Heart right ventricle (tissue), 16 donors: ENCODE results near the gene CTDSPL. TPM values are rescaled to one million over a fixed set of nuclear protein-coding genes. Genes with fewer than 3 reads are reported as not detected.

Source experiments
- ATAC-seq, 8 donors: fragments of 200-7000 bp; cut with Tn5 transposase; one replicate each; pipeline ENCODE4 v1.9.1; 2020; ENCODE audit warnings: mild to moderate bottlenecking in 8 of 8, moderate library complexity in 8 of 8, moderate number of reproducible peaks in 1 of 8
- DNase-seq, 2 donors: peaks; one replicate each; pipeline ENCODE4 v3.0.0-alpha.2; 2020
- H3K27ac ChIP-seq, 10 donors: fragments of 200-600 bp; sonication (generic) in 2 of 10; one replicate each; pipeline versions ENCODE4 v1.5.0 to v1.8.0; 2020 to 2022; ENCODE audit warnings: mild to moderate bottlenecking in 3 of 10
- H3K27me3 ChIP-seq, 7 donors: fragments of 200-600 bp; one replicate each; pipeline ENCODE4 v1.8.0; 2021 to 2022; ENCODE audit warnings: mild to moderate bottlenecking in 2 of 7
- H3K36me3 ChIP-seq, 9 donors: fragments of 200-600 bp; sonication (generic) in 1 of 9; one replicate each; pipeline versions ENCODE4 v1.5.0 to v1.8.0; 2020 to 2022; ENCODE audit warnings: mild to moderate bottlenecking in 2 of 9
- H3K4me1 ChIP-seq, 9 donors: fragments of 200-600 bp; sonication (generic) in 1 of 9; one replicate each; pipeline versions ENCODE4 v1.5.0 to v1.8.0; 2020 to 2022; ENCODE audit warnings: mild to moderate bottlenecking in 4 of 9
- H3K4me3 ChIP-seq, 10 donors: fragments of 200-600 bp; sonication (generic) in 2 of 10; one replicate each; pipeline versions ENCODE4 v1.5.0 to v1.8.0; 2020 to 2022; ENCODE audit warnings: mild to moderate bottlenecking in 7 of 10, moderate library complexity in 2 of 10
- H3K9me3 ChIP-seq, 11 donors: fragments of 200-600 bp in 10 of 11; sonication (generic) in 2 of 11; one replicate each; pipeline versions ENCODE4 v1.5.0 to v1.8.0; 2013 to 2022; ENCODE audit warnings: mild to moderate bottlenecking in 2 of 11, control low read depth in 1 of 11, moderate library complexity in 1 of 11
- WGBS, 2 donors: extraction: QIAGEN DNeasy Blood & Tissue Kit; methylation state at CpG; one replicate each; pipeline ENCODE4 v1.1.7; 2013; ENCODE audit warnings: inconsistent platforms in 1 of 2; 5-methylcytosine and 5-hydroxymethylcytosine counted together
- intact Hi-C, 10 donors: fragments of 100-400 bp; cut with DNase I; formaldehyde crosslinking; loops; one replicate each; pipeline versions ENCODE4 v1.11.1 to v1.14.2; 2022
- polyA plus RNA-seq, 2 donors: library from polyadenylated mRNA; stranded (reverse); fragments of 200-250 nt; gene quantifications; one replicate each; pipeline ENCODE4 v1.2.3, GENCODE V29; 2013
- total RNA-seq, 10 donors: library from RNA; stranded (reverse); fragmentation: NEBNext Ultra II Directional in 3 of 10; extraction: Animal tissue kit (Norgen Biotek cat#: 25700) in 3 of 10; gene quantifications; one replicate each; pipeline versions ENCODE4 v1.2.1 to v1.2.4, GENCODE V29; 2021 to 2023
- TF ChIP-seq, protein P1 (sequence below), 9 donors: fragments of 200-600 bp; sonication (generic) in 2 of 9; IDR thresholded peaks; one replicate each; pipeline versions ENCODE4 v1.5.0 to v1.8.0; 2021 to 2022; ENCODE audit warnings: antibody characterized with exemption in 9 of 9, mild to moderate bottlenecking in 5 of 9, moderate library complexity in 1 of 9
- donor health status: Arrhythmogenic right ventricular cardiomyopathy.
- donor health status: ischemic (EF 13 %, LVEDD 7.1; RV severe dilation, severe dysfunction).
- donor health status: healthy with polysubstance abuse.
- donor health status: DM: no; HTN: yes; CAD: no.
- donor health status: DM: no; HTN: no; CAD: no.
- donor health status: ischemic (EF 25% LVEDD 6.9; RV normal size, moderate dysfunction).
- donor health status: ischemic (EF 25% LVEDD 5.7; RV mildly dilated, moderate dysfunction).
- donor health status: healthy.
- donor health status: DM: yes; HTN: yes; CAD: no.
- donor health status: Ischemic cardiomyopathy.
- donor health status: ischemic (EF 35%, LVEDD 5.7; RV mildly dilated, moderate dysfunction).
- donor health status: nonischemic (EF 11% LVEDD 7.7; RV severe dilation, severe dysfunction).
- donor health status: DM: yes; HTN: yes; CAD: no.
- donor health status: PGD.
- donor health status: ischemic (EF 29% LVEDD 5.4; RV normal size, mild dysfunction).
- donor health status: nonischemic (EF 23%, LVEDD 6.1; RV moderate dilation, normal function).

The CTDSPL gene
- total and polyA plus RNA-seq, 12 donors = 5.4 to 51.5 (median 41.2) TPM

DNA sequence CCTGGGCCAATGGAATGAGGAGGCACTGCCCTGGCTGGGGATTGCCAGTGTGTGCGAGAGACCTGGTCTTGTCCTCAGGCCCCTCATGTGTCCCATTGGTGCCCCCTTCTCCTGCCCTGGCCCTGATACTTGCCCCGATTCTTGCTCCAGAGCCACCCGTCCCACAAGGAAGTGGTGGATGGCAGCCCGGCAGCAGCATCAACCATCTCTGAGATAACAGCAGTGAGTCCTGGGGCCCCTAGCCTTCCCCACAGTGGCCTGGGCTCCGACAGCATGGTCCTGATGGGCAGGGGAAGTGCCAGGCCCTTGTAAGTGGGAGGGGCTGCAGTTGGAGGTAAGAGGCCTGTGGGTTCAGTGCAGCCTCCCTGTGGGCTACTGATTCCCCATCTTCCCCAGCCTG lies 144.4 kb downstream of the CTDSPL start:
- Histone ChIP-seq H3K36me3 (peaks cover 0 to 69% (median 8%) of the 10 kb centered on the region in 9 donors), H3K27ac (peak overlapping the region in 8 of 10 donors; percentile 34 to 83 (median 58)), H3K27me3 (no peaks in the 10 kb centered on the region), H3K9me3 (no peaks in the 10 kb centered on the region), H3K4me3 (peak overlapping the region in 2 of 10 donors; percentile 38 to 51), H3K4me1 (peaks cover 0 to 24% (median 6%) of the 10 kb centered on the region in 9 donors)
- intact Hi-C loops = loop anchor here in 3 of 10 donors (10.0 kb wide), 3 partner anchors 469 to 649 kb away; no protein-coding TSS in a partner anchor
- no peak for DNase-seq
- no peak for ATAC-seq
- TF ChIP-seq, protein P1, sequence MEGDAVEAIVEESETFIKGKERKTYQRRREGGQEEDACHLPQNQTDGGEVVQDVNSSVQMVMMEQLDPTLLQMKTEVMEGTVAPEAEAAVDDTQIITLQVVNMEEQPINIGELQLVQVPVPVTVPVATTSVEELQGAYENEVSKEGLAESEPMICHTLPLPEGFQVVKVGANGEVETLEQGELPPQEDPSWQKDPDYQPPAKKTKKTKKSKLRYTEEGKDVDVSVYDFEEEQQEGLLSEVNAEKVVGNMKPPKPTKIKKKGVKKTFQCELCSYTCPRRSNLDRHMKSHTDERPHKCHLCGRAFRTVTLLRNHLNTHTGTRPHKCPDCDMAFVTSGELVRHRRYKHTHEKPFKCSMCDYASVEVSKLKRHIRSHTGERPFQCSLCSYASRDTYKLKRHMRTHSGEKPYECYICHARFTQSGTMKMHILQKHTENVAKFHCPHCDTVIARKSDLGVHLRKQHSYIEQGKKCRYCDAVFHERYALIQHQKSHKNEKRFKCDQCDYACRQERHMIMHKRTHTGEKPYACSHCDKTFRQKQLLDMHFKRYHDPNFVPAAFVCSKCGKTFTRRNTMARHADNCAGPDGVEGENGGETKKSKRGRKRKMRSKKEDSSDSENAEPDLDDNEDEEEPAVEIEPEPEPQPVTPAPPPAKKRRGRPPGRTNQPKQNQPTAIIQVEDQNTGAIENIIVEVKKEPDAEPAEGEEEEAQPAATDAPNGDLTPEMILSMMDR (IDR thresholded peaks at IDR 0.05) = no peak
- 90 to 93% methylated on average over 5 of the region's 5 CpGs for WGBS, 2 donors

DNA sequence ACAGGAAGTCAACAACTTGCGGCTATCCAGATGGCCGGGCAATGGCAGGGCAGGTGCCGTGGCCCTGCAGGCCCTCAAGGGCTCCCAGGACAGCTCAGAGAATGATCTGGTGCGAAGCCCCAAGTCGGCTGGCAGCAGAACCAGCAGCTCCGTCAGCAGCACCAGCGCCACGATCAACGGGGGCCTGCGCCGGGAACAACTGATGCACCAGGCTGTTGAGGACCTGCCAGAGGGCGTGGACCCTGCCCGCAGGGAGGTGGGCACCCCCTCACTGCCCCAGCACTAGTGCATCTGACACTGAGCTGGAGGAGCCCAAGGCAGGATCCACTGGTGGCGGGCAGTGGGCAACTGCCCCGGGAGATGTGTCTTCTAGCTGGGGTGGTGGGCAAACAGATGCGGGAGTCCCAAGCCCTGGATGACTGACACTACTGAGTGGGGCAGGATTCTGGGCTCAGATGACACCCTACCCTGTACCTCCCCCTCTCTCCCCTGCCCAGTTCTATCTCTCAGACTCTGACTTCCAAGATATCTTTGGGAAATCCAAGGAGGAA lies 144.8 kb downstream of the CTDSPL start:
- 94 to 96% methylated on average over 16 of the region's 16 CpGs for WGBS, 2 donors
- Histone ChIP-seq H3K4me1 (peaks cover 0 to 24% (median 6%) of the 10 kb centered on the region in 9 donors), H3K4me3 (no peak overlapping the region), H3K27me3 (no peaks in the 10 kb centered on the region), H3K9me3 (no peaks in the 10 kb centered on the region), H3K36me3 (peaks cover 0 to 69% (median 13%) of the 10 kb centered on the region in 9 donors), H3K27ac (peak overlapping the region in 5 of 10 donors; percentile 34 to 83 (median 58))
- intact Hi-C loops = loop anchor here in 3 of 10 donors (10.0 kb wide), 3 partner anchors 468 to 648 kb away; no protein-coding TSS in a partner anchor
- TF ChIP-seq, protein P1 (IDR thresholded peaks at IDR 0.05) = no peak
- no peak for DNase-seq
- no peak for ATAC-seq

DNA sequence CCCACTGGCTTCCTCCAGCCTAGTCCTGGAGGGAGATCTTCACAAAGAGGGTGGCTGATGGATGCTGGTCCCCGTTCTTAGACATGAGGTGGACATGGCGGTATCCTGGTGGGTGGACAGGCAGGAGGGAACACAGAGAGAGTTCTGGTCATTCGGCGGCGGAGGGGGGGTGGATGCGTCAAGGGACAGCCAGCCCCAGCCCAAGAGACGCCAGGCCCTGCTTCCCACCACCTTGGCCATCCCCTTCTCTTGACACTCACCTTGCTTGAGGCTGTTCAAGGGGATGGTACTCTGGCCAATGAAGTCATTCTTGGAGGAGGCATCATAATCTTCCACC lies 146.0 kb downstream of the CTDSPL start:
- H3K4me3 ChIP-seq = no peak overlapping the region
- no peak overlapping the region for H3K27ac ChIP-seq
- 95 to 97% methylated on average over 7 of the region's 7 CpGs for WGBS, 2 donors
- TF ChIP-seq, protein P1 (IDR thresholded peaks at IDR 0.05) = no peak
- intact Hi-C loops = loop anchor here in 3 of 10 donors (10.0 kb wide), 3 partner anchors 467 to 647 kb away; no protein-coding TSS in a partner anchor
- ATAC-seq (no peak), DNase-seq (no peak)
- peaks cover 0 to 65% (median 13%) of the 10 kb centered on the region in 9 donors for H3K36me3 ChIP-seq
- H3K4me1 ChIP-seq = peaks cover 0 to 23% (median 6%) of the 10 kb centered on the region in 9 donors
- no peaks in the 10 kb centered on the region for H3K9me3 ChIP-seq
- no peaks in the 10 kb centered on the region for H3K27me3 ChIP-seq

- H3K4me3 ChIP-seq = no peak overlapping the region
- peaks cover 0 to 62% (median 13%) of the 10 kb centered on the region in 9 donors for H3K36me3 ChIP-seq
Observed at GRCh38 chr3:38008191-38008701, 146.6 kb downstream of the CTDSPL start.

More at GRCh38 chr3:38008191-38008701, 146.6 kb downstream of the CTDSPL start:
- ATAC-seq (no peak), DNase-seq (peak in 1 of 2 donors; percentile 27)
- TF ChIP-seq, protein P1 (IDR thresholded peaks at IDR 0.05) = no peak
- 89 to 93% methylated on average over 19 of the region's 19 CpGs for WGBS, 2 donors
- intact Hi-C loops = loop anchor here in 3 of 10 donors (10.0 kb wide), 3 partner anchors 467 to 647 kb away; no protein-coding TSS in a partner anchor
- Histone ChIP-seq H3K4me1 (peaks cover 0 to 18% (median 3%) of the 10 kb centered on the region in 9 donors), H3K27ac (no peak overlapping the region), H3K9me3 (no peaks in the 10 kb centered on the region), H3K27me3 (no peaks in the 10 kb centered on the region)
